Subcutaneous adipose tissue (tissue), 4 donors: ENCODE results near the gene IPCEF1. TPM values are rescaled to one million over a fixed set of nuclear protein-coding genes. Genes with fewer than 3 reads are reported as not detected.

Experiments used
- CTCF ChIP-seq: fragments of 450-650 bp; IDR thresholded peaks from one replicate; pipeline ENCODE4 v1.5.1; 2016; ENCODE audit warnings: low read depth, mild to moderate bottlenecking, control low read depth, antibody characterized with exemption, moderate library complexity
- total RNA-seq, 4 donors: library from RNA; depleted of rRNA; stranded (reverse); fragments of >200 nt; gene quantifications; one replicate each; pipeline ENCODE4 v1.1.0, GENCODE V29; 2016

IPCEF1 gene
- total RNA-seq, 4 donors from 2014 or later: 0.82 to 2.9 (median 1.5) TPM

GRCh38 chr6:154314084-154314483, 42.5 kb downstream of the IPCEF1 start:
- TF ChIP-seq CTCF: no peak

- no peak for TF ChIP-seq CTCF
These were observed 47.6 kb downstream of the IPCEF1 start for GRCh38 chr6:154308986-154309385.

GRCh38 chr6:154307696-154308425, 48.7 kb downstream of the IPCEF1 start:
- TF ChIP-seq CTCF: no peak

- TF ChIP-seq CTCF: no peak
These were observed 49.9 kb downstream of the IPCEF1 start for GRCh38 chr6:154306696-154307095.

- TF ChIP-seq CTCF: no peak
These were observed 52.4 kb downstream of the IPCEF1 start for GRCh38 chr6:154304191-154304590.

GRCh38 chr6:154301839-154302752, 54.5 kb downstream of the IPCEF1 start:
- no peak for TF ChIP-seq CTCF

- no peak for TF ChIP-seq CTCF
These were observed 55.4 kb downstream of the IPCEF1 start for GRCh38 chr6:154301086-154301625.
